SHP77 (cell line): ENCODE results near the gene NID1.

Experiments used
- DNase-seq, 2 experiments: peaks; one replicate each; lab custom pipeline; 2025; lab: John Stamatoyannopoulos, UW

NID1 gene

DNA sequence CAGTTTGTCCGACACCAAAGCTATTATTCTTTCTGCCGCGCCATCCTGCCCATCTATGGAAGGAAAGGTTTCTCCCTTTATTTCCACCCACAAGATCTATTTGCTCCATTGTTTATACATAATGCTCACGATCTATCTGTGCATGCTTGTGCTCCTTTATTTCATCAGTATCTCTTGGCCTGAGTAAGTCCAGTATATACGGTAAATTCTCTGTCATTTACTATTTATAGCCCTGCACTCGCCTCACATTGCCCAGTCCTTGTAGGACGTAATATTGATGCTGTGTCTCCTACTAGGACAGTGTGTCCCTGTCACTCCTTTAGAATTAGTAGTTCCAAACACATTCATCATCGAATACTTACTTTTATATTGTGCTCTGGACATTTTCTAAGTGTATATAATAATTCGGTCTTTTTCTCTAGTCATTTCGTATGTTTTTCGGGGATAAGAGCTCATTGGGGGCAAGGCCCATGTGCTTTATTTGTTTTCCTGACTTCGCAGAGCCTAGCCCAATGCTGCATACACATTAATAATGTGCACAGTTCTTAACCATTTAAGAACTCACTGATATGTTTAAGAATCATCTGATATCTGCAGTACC lies 3.1 kb upstream of the NID1 start:
- DNase-seq: peak; percentile 38 to 47

DNA sequence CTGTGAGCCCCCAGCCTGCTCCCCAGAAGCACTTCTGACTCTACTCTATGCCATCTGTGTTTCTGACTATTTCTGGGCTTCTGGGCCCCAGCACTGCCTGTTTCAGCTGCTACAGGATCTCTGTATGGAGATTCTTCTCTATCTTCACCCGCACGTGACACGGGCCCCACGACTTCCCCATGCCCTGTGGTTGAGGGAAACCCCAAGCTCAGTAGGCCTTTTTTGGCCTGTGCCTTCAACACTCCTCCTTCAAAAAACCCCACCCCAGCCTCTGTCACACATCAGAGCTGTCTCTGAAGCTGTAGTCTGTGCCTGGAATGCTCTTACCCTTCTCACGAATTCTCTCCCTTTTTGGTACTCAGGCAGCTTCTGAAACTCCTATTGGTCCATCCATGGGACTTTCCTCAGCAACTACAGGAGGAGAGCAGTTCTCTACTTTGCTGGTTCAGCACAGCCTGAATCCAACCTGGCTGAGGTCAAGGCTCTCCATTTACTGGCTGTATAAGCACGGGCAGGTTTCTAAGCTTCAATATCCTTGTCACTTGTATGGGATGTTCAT lies 2.0 kb upstream of the NID1 start:
- DNase-seq: no peak

DNA sequence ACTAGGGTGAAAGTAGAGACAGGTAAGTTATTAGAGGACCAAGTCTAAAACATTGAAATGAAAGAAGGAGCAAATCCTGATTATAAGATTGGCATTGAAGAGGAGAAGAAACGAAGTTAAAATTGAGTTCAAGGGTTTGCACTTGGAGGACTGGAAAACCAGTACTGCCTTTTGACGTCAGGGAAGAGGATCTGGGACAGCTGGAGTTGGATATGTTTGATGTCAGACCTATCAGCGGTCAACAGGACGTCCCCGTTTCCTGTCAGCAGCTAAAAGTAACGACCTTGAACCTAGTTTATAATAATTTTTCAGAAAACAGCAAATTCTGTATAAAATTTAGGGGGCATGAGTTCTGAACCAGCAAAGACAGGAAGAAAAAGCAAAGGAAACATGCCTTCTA lies 1.2 kb upstream of the NID1 start:
- no peak for DNase-seq

GRCh38 chr1:236065509-236066005 lies 667 bp upstream of the NID1 start:
- DNase-seq: no peak

DNA sequence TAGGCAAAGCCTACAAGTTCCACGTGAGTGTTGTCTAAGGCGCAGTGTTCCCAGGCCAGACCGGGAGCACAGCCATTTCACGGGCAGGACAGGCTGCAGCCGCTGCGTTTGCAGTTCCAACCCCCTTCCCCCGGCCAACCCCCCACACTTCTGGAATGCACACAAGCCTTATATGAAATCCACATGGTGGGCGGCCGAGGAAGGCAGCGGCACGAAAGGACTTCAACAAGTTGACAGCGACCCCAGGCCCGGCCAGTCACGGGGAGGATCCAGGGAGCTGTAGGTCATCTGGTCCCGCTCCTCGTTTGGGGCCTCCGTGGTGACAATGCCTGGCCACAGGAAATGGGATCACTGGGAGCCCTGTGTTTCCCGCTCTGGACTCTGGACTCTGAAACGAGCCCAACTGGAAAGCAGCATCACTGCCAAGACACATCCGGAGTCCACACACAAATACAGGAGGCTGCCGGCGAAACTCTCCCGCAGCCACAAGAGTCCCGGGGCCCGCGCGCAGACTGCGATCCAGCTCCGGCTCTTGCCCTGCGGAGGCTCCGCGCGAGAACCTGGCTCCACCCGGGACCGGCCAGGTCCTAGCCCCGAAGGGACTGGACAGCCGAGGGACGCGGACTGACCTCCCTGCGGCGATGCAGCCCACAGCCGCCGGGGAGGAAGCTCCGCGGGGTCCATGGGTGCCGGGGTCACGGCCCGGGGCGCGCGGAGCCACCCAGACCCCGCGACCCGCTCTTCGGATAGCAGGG lies 794 bp downstream of the NID1 start:
- no peak for DNase-seq

DNA sequence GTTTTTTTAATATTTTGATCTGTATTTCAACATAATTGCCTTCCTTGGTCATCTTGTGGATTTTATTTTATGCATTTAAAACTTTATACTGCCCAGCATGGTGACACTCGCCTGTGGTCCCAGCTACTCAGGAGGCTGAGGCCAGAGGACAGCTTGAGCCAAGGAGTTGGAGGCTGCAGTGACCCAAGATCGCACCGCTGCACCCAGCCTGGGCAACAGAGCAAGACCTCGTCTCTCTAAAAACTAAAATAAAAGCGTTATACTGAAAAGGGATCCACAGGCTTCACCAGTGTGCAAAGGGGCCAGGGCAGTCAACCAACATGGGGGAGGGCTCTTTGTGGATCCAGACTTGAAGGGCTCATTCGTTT lies 1.4 kb downstream of the NID1 start:
- no peak for DNase-seq

GRCh38 chr1:236060286-236060685 lies 4.6 kb downstream of the NID1 start:
- no peak for DNase-seq

GRCh38 chr1:236059011-236059410 lies 5.9 kb downstream of the NID1 start:
- DNase-seq: no peak

DNA sequence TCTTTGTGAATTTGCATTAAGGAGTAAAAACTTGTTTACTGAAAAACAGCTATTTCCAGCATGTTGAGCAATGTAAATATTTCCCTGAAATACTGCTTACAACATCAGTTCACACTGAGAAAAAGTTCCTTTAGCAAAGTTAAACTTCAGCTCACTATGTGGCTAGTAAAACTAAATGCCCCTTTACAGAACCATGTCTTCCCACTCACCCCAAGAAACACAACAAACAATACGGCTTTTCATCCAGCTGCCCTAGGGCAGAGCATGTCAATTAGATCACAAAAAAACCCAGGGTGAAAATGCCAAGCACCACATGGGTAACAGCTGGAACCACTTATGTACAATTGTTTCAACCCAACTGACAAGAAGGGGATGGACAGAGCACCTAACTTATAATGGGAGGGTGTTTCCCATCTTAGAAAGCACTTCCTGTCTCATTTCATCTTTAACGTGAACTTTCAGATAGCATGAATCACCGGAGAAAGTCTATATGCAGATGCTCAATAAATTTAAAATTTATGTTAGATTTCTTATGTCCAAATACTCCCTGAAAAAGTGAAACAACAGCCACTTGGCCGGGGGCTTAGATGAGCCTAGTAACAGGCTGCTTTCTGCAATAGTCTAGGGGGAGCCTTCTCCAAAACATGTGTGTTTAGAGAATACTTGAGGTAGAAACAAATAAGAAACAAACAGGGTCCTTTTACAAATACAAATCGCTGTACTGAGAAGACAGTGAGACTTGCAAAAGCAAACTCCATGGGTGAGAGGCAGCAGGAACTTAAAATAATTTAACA lies 6.6 kb downstream of the NID1 start:
- DNase-seq: no peak

DNA sequence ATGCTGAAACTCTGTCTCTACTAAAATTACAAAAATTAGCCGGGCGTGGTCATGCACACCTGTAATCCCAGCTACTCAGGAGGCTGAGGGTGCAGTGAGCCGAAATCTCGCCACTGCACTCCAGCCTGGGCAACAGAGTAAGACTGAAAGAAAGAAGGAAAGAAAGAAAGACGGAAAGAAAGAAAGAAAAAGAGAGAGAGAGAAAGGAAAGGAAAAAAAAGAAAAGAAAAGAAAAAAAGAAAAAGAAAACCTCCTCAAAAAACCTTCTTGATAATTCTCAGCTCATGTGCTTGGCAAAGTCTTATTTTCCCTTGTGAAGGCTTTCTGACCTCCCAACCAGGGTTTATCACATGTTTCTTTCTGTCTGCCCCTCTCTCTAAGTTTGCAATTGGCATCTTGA lies 7.3 kb downstream of the NID1 start:
- no peak for DNase-seq

DNA sequence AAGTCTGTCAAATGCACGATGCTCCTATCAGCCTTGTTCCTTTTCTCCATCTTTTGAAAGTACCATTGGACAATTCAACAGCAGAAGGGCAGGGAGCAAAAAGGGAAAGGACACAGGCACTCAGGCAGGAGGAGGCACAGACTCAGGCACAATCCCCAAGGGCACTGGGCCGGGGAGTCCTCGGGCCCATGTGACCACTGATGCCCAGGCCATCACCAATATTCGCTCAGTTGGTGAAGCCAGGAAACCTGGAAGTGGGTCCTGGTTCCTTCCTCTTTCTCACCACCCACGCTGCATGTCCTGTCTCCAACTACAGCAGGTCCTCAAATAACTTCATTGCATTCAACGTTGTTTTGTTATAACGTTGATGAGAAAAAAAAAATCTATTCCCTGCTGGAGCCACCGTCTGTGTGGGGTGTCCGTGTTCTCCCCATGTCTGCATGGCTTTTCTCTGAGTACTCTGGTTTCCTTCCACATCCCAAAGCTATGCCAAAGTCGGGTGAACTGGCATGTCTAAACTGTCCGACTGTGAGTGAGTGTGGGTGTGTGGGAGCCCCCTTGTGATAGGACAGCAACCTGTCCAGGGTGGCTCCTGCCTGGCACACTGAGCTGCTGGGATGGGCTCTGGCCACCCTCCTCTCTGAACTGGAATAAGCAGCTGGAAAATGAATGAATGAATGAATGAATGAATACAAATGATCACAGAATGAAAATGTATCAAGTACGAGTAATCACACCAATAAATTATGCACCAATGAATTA lies 12.5 kb downstream of the NID1 start:
- no peak for DNase-seq

GRCh38 chr1:236051242-236051791 lies 13.6 kb downstream of the NID1 start:
- DNase-seq: no peak

- no peak for DNase-seq
These were observed 19.1 kb downstream of the NID1 start for GRCh38 chr1:236045771-236046170.

- DNase-seq: no peak
These were observed 20.5 kb downstream of the NID1 start for GRCh38 chr1:236044341-236044740.

DNA sequence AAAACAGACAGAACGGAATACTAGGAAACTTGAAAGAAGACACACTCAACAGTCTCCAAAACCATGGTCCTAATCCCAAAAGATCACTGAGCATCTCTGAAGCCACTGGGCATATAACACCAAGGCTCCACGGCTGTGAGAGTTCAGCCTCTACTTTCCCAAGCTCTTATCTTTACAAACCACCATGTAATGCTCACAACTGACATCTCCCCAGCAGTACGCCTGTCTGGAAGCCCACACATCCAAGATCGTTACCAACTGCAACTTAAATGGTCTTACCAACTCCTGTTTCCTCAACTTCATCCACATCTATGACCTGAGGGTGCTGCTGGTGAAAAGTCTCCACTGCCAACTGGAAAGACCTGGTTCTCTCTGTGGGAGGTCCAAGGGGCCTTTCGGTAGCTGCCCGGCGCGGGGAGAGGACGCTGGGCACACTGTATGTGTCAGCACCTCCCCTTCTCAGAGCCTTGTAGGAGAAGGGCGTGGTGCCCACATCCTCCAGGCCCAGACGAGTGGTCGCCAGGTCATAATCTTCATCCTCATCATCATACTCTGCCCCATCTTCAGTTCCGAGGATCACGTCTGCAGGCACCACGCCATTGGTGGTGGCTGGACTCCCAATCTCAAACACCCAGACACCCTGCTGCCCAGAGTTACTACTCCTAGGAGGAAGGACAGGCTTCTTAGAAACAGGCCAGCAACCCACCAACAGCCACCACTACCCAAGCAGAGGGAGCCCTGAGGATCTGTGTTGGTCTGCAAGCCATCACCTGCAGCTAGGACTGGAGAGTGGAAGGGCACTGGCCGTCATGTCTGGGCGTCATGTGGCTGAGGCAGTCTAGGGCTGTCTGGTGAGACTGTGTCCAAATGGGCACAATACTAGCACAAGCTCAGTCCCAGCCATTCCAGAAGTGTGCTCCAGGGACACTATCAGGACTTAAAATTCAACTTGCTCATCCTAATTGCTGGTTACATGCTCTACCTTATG lies 23.0 kb downstream of the NID1 start:
- no peak for DNase-seq

DNA sequence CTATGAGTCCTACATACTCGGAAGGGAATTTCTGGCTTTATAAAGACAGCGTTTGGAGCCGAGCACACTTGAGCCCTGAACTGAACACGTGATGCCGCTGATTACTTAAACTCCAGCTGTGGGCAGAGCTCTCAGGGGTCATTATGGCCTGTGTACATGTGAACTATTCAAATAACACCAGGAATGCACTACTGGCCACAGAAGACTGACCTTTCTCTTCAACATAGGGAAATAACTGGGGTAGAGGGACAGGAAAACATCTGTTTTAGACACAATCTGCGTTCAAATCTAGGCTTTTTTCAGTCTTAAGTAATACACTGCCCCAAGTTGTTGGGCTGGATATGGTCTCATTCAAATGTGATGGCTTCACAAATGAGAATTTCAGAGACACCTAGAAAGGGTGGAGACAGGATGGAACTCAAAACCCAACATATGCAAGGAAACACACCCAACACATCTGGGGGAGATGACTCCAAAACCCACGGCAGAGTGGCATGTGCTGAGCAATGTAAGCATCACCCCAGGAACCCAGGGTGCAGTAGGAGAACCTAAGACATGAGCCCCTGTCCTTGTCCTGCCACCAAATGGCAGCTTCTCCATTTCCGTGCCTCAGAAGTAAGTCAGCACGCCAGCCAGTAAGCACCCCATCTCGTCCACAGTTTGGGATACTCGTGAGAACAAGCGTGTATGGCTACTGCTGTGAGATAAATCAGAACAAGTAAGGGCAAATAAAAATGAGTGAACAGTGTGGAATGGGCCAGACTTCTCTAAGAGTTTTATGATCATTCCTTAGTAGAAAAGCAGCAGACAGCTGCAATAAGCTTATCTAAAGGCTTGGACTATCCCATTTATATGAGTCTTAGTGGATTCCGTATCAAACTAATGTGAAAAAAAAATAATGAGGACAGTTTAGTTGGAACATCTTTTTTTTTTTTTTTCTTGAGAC lies 24.9 kb downstream of the NID1 start:
- DNase-seq: peak; percentile 14 to 70

- DNase-seq: no peak
These were observed 26.9 kb downstream of the NID1 start for GRCh38 chr1:236038034-236038433.

- DNase-seq: no peak
These were observed 29.2 kb downstream of the NID1 start for GRCh38 chr1:236035681-236036101.

- no peak for DNase-seq
These were observed 31.6 kb downstream of the NID1 start for GRCh38 chr1:236033336-236033735.
